Endothelial cell of umbilical vein (primary cell): ENCODE results near the gene NCK2. TPM values are rescaled to one million over a fixed set of nuclear protein-coding genes. Genes with fewer than 3 reads are reported as not detected.

ENCODE experiments used
- BruUV-seq: library from RNA; stranded (reverse); fragments of 400-500 nt; replicated peaks from 2 replicates; lab custom pipeline; 2021; lab: Mats Ljungman, UMichigan
- CTCF ChIA-PET: fragments of 300-600, 350-600 bp; sonication (Branson Sonifier 250); formaldehyde crosslinking; loops from one replicate; lab custom pipeline; 2021; ENCODE audit warnings: antibody characterized with exemption, inconsistent platforms; lab: Charles Lee
- POLR2A ChIA-PET: fragments of 300-600, 350-600 bp; sonication (Branson Sonifier 250); formaldehyde crosslinking; loops from one replicate; lab custom pipeline; 2021; ENCODE audit warnings: antibody characterized with exemption, inconsistent platforms; lab: Charles Lee
- DNase-seq: peaks from one replicate; pipeline ENCODE4 v3.0.0-alpha.2; 2011; ENCODE audit warnings: low read depth, low spot score
- FAIRE-seq: peaks from 2 replicates; lab custom pipeline; 2011; peaks lifted over from hg19 to GRCh38; lab: Jason Lieb, UNC
- H2AFZ ChIP-seq: 2 replicates; pipeline ENCODE4 v1.6.0; 2012; ENCODE audit warnings: low read depth, low read length, control low read depth, inconsistent platforms
- H3K27ac ChIP-seq: 2 replicates; pipeline ENCODE4 v1.5.1; 2011; ENCODE audit warnings: low read depth, mild to moderate bottlenecking, control low read depth, low read length, moderate library complexity; ENCODE audit not compliant: insufficient read depth
- H3K27me3 ChIP-seq, 2 experiments: 2 replicates each; pipeline versions ENCODE4 v1.6.0 to v1.6.1; 2011; ENCODE audit warnings: low read length in 2 of 2, mixed read lengths in 1 of 2; ENCODE audit not compliant: control insufficient read depth in 2 of 2, insufficient read depth in 2 of 2
- H3K36me3 ChIP-seq, 2 experiments: 2 replicates in 1 of 2; 3 replicates in 1 of 2; pipeline ENCODE4 v1.5.1; 2011; ENCODE audit warnings: low read length in 2 of 2, mild to moderate bottlenecking in 1 of 2, moderate library complexity in 1 of 2; ENCODE audit not compliant: control insufficient read depth in 2 of 2, insufficient read depth in 2 of 2; ENCODE audit errors: extremely low read depth in 1 of 2
- H3K4me1 ChIP-seq: 3 replicates; pipeline ENCODE4 v1.5.1; 2011; ENCODE audit warnings: mild to moderate bottlenecking, low read length; ENCODE audit not compliant: control insufficient read depth, insufficient read depth; ENCODE audit errors: extremely low read depth
- H3K4me2 ChIP-seq: 2 replicates; pipeline ENCODE4 v1.6.1; 2011; ENCODE audit warnings: low read length, control low read depth, mixed read lengths; ENCODE audit not compliant: insufficient read depth
- H3K4me3 ChIP-seq, 3 experiments: fragments of 200-600 bp in 1 of 3; sonication (generic), shearing (Covaris generic) in 1 of 3; replicated peaks in 1 of 3; 2 replicates each; pipeline ENCODE4 v1.5.1; 2011 to 2016; ENCODE audit warnings: control low read depth in 3 of 3, low read length in 3 of 3, mild to moderate bottlenecking in 2 of 3, inconsistent platforms in 1 of 3, low read depth in 1 of 3, moderate library complexity in 1 of 3; ENCODE audit not compliant: insufficient read depth in 1 of 3
- H3K79me2 ChIP-seq: 2 replicates; pipeline ENCODE4 v1.6.0; 2012; ENCODE audit warnings: low read length, inconsistent platforms; ENCODE audit not compliant: control insufficient read depth, insufficient read depth
- H3K9ac ChIP-seq: replicated peaks from 2 replicates; pipeline ENCODE3; 2011; ENCODE audit warnings: low read length, control low read depth; ENCODE audit not compliant: insufficient read depth; ENCODE audit errors: extremely low read depth
- H3K9me1 ChIP-seq: replicated peaks from 3 replicates; pipeline ENCODE4 v1.6.0; 2011; ENCODE audit warnings: mild to moderate bottlenecking, low read length; ENCODE audit not compliant: control insufficient read depth, insufficient read depth; ENCODE audit errors: extremely low read depth
- H3K9me3 ChIP-seq: replicated peaks from 2 replicates; pipeline ENCODE4 v1.5.1; 2012; ENCODE audit warnings: low read length, inconsistent platforms; ENCODE audit not compliant: control insufficient read depth, insufficient read depth
- H4K20me1 ChIP-seq: replicated peaks from 2 replicates; pipeline ENCODE3; 2011; ENCODE audit warnings: mild to moderate bottlenecking, low read length; ENCODE audit not compliant: control insufficient read depth, insufficient read depth; ENCODE audit errors: extremely low read depth
- FOS ChIP-seq: IDR thresholded peaks from 2 replicates; pipeline ENCODE4 v1.6.1; 2011; ENCODE audit warnings: mild to moderate bottlenecking, low read length, moderate library complexity, borderline replicate concordance; ENCODE audit not compliant: insufficient read depth
- GATA2 ChIP-seq: IDR thresholded peaks from 2 replicates; pipeline ENCODE4 v1.7.0; 2011; ENCODE audit warnings: low read depth, mild to moderate bottlenecking, moderate library complexity, mixed read lengths, low read length; ENCODE audit not compliant: insufficient read length, insufficient read depth
- JUN ChIP-seq: IDR thresholded peaks from 2 replicates; pipeline ENCODE4 v1.6.1; 2011; ENCODE audit warnings: borderline replicate concordance, low read depth; ENCODE audit not compliant: insufficient read length, insufficient read depth
- MYC ChIP-seq: IDR thresholded peaks from one replicate; pipeline ENCODE4 v1.6.1; 2011; ENCODE audit warnings: mild to moderate bottlenecking, low read depth, low read length
- POLR2AphosphoS5 ChIP-seq: IDR thresholded peaks from 2 replicates; pipeline ENCODE4 v1.6.1; 2012; ENCODE audit warnings: low read depth, mild to moderate bottlenecking, control low read depth, low read length, moderate library complexity; ENCODE audit not compliant: insufficient read depth
- dilution Hi-C: fragments of 300-500 bp; cut with MboI; formaldehyde crosslinking; loops from one replicate; pipeline ENCODE4 v1.15.0; 2019; ENCODE audit warnings: low sequenced_read_pairs; ENCODE audit not compliant: extremely low pct_ligation_motif_present
- intact Hi-C: fragments of 100-400 bp; cut with micrococcal nuclease; formaldehyde crosslinking; loops from one replicate; pipeline ENCODE4 v1.10.0; 2022
- polyA plus RNA-seq, 4 experiments: library from polyadenylated mRNA; depleted of rRNA in 3 of 4; stranded (reverse) in 3 of 4; unstranded in 1 of 4; fragments of >200 nt; gene quantifications; 2 replicates each; pipeline versions ENCODE4 v1.2.1 to v1.2.3, GENCODE V29; 2011 to 2012; ENCODE audit warnings: missing spikeins in 1 of 4
- total RNA-seq: library from RNA; stranded (reverse); gene quantifications from 2 replicates; pipeline ENCODE4 v1.2.3, GENCODE V29; 2021
- TF ChIP-seq, protein P1 (sequence below): IDR thresholded peaks from 2 replicates; pipeline ENCODE4 v1.6.1; 2011; ENCODE audit not compliant: insufficient read depth, insufficient read length
- TF ChIP-seq, protein P2 (sequence below), 2 donors: IDR thresholded peaks; 1 replicate in 1 of 2; 2 replicates in 1 of 2; pipeline ENCODE4 v1.5.1; 2011; ENCODE audit warnings: low read length in 2 of 2, mild to moderate bottlenecking in 2 of 2, moderate library complexity in 2 of 2, control low read depth in 1 of 2, inconsistent platforms in 1 of 2, low read depth in 1 of 2; ENCODE audit not compliant: insufficient read depth in 1 of 2; ENCODE audit errors: extremely low read depth in 1 of 2

NCK2 gene
- total and polyA plus RNA-seq, 2 donors (not counting 3 experiments of a cell fraction or from before 2014, with no cell fraction given): 23.8 to 39.1 TPM

DNA sequence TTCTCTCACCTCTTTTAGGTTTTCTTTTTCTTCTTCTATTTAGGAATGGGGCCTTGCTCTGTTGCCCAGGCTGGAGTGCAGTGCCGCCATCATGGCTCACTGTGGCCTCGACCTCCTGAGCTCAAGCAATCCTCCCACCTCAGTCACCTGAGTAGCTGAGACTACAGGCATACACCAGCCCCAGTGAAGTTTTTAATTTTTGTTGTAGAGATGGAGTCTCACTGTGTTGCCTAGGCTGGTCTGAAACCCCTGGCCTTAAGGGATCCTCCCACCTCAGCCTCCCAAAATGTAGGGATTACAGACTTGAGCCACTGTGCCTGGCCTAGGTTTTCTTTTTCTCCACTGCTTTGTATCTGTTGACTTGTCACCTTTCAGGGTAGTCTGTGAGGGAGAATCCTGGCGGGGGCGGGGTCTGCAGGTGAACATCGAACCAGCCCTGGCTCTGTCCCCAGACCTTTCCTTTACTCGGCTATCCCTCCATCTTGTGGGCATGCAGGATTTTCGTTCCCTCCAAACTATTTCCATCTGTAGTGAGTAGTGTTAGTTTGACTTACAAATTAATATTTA lies 21.7 kb downstream of the NCK2 start:
- intact Hi-C loops: no loop called here
- Histone ChIP-seq H3K27me3 (no peaks in the 10 kb centered on the region), H3K4me2 (no peak overlapping the region), H2AFZ (no peak overlapping the region), H3K9me3 (no peaks in the 10 kb centered on the region), H3K36me3 (peaks cover 0 to 2% of the 10 kb centered on the region in 2 experiments), H3K79me2 (peaks cover 35% of the 10 kb centered on the region), H3K27ac (no peak overlapping the region), H3K9me1 (no peaks in the 10 kb centered on the region), H3K4me3 (no peak overlapping the region), H3K9ac (no peak overlapping the region), H3K4me1 (no peaks in the 10 kb centered on the region), H4K20me1 (peaks cover 2% of the 10 kb centered on the region)
- ChIA-PET POLR2A (no interaction called here), CTCF (no interaction called here)
- BruUV-seq: no TSS peak
- FAIRE-seq (no peak), DNase-seq (no peak)
- dilution Hi-C loops: no loop called here
- TF ChIP-seq MYC (no peak), FOS (no peak), JUN (no peak), GATA2 (no peak), POLR2AphosphoS5 (no peak)
- TF ChIP-seq, protein P1, sequence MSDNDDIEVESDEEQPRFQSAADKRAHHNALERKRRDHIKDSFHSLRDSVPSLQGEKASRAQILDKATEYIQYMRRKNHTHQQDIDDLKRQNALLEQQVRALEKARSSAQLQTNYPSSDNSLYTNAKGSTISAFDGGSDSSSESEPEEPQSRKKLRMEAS: no peak
- TF ChIP-seq, protein P2, sequence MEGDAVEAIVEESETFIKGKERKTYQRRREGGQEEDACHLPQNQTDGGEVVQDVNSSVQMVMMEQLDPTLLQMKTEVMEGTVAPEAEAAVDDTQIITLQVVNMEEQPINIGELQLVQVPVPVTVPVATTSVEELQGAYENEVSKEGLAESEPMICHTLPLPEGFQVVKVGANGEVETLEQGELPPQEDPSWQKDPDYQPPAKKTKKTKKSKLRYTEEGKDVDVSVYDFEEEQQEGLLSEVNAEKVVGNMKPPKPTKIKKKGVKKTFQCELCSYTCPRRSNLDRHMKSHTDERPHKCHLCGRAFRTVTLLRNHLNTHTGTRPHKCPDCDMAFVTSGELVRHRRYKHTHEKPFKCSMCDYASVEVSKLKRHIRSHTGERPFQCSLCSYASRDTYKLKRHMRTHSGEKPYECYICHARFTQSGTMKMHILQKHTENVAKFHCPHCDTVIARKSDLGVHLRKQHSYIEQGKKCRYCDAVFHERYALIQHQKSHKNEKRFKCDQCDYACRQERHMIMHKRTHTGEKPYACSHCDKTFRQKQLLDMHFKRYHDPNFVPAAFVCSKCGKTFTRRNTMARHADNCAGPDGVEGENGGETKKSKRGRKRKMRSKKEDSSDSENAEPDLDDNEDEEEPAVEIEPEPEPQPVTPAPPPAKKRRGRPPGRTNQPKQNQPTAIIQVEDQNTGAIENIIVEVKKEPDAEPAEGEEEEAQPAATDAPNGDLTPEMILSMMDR (IDR thresholded peaks at IDR 0.05; ENCODE audit: extremely low read depth in 1 of 2, insufficient read depth in 1 of 2, low read depth in 1 of 2, low read length in 2 of 2): no peak
